GM18502 (cell line): Measurements from ENCODE around the gene PACS2.
A peak's percentile ranks its signal among the peaks of the same experiment; 100 is the strongest.
"Not testable (repeated sequence)": the region's sequence is repeated elsewhere in the genome, so short reads cannot be mapped to it uniquely, and the experiment has no call there.

Experiments used
- ATAC-seq: cut with Tn5 transposase; IDR thresholded peaks from one replicate; pipeline ENCODE4 v1.9.1; 2021; ENCODE audit warnings: mild to moderate bottlenecking; ENCODE audit not compliant: unreplicated experiment, poor library complexity

The PACS2 gene

DNA sequence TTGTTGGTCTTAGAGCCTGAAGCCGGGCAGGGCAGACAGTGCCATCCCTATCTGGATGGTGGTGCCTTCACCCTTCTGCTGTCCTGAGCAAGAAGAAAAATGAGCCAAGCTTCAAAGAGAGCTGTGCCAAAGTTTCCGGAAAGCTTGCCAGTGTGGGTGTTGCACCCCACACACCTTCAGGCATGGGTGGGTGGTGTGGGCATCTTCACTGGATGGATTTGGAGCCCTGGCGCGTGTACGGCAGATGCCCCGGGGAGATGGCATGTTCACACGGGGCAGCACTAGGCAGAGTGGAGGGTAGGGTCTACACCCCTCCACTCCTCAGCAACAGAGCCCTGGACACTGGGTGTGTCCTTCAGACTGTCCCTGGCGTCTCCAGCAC, 33.0 kb downstream of the PACS2 start:
- no peak for ATAC-seq

DNA sequence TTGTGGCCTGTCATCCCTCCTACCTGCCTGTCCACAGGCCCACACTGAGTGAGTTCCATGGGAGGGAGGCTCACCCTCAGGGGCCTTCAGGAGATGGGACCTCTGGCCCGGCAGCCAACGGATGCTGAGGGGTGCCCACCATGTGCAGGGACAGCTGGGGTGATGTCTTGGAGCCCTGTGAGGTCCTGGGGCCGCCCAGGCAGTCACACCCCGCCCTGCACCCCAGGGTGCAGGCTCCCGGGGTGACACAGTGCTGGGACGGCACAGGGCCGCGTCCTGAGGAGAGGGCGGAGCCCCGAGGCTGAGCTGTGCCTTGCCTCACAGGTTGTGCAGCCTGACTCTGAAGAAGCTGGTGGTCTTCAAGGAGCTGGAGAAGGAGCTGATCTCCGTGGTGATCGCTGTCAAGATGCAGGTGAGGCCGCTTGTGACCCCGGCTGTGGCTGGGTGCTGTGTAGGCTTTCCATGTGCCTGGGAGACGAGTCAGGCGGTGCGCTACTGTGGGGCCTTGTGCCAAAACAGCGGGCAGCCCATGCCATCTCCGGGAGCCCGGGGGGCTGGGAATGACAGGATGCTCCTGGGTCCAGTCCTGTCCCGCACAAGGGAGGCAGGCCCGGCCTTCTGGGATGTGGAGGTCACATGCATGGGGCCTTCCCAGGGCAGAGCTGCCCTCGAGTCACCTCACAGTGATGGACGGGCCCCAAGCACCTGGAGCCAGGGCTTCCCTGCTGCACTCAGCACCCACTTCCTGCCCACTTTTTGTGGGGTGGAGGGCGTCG, 33.8 kb downstream of the PACS2 start:
- ATAC-seq: no peak

DNA sequence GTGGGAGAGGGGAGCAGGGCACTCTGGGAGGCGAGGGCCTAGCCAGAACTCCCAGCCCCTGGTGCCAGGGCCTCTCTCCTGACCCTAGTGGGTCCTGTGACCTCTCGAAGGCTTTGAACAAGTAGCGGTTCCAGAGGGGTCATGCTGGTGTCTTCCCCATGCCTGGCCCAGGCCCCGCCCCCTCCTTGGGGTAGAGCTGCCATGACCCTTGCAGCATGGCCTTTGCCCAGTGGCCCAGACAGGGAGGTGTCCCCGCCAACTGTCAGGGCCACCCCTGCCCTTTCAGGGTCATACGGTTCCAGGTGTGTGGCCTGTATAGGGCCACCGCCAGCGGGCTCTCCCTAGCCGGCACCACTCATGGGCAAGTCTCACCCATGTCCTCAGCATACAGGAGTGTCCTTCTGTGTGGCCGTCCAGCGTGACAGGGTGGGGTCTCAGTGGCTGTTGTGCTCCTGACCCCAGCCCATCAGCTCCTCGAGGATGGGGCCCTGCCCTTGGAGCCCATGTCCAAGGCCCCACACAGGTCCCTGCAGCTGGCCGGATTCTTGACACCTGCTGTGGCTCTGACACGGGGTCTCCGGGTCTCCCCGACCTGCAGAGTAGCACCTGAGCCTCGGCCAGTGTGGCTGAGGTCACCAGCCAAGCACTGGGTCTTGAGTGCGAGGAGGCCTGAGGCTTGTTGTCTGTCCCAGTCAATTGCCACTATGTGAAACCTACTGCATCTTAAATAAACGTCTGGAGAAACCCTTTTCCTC, 34.6 kb downstream of the PACS2 start:
- no peak for ATAC-seq

DNA sequence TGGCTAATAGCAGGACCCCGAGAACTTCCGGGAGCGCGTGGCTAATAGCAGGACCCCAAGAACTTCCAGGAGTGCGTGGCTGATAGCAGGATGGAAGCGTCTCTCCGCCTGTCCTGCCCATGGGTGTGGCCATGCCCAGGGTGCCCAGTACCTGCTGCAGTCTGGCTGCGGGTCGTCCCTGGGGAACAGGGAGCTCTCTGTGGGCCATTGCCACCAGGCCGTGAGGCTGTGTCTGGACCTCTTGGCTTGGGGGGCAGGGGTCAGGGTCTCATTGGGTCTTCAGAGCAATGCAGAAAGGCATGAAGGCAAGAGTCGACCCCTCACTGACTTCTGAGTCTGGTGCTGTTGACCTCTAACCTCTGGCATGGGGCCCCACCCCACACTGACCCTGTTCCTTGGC, 35.4 kb downstream of the PACS2 start:
- ATAC-seq: no peak

DNA sequence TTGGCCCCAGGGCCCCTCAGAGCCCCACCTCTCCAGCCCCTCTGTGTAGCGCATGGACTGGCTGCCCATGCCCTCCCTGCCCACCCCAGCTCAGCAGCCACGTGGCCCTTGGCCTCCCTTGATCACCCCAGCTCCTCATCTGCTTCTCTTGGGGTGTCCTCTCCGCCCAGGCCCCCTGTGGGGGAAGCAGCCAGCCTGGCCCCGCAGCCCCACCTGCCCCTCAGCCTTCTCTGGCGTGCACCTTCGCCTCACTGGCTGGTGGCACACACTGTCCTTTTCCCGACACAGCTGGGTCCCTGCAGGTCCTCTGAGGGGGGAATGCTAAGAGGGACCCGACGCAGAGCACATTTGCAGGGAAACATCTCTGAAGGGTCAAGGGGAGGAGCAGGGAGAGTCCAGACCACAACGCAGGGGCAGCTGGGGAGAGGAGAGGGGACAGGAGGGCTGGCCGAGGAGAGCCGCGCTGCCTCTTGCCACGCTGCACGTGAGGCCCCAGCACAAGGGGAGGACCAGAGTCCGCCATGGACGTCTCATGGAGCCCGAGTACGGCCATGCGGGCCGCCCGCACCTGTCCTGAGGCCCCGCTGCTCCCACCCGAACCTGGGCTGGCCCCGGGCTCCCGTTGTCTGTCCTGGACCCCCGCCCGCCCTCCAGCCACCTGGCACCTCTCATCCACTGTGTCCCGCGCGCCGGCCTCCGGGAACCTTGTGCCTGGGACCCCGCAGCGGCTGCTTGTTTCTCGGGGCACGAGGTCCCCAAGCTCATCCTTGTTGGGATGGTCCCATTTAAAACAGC, 36.1 kb downstream of the PACS2 start:
- no peak for ATAC-seq

DNA sequence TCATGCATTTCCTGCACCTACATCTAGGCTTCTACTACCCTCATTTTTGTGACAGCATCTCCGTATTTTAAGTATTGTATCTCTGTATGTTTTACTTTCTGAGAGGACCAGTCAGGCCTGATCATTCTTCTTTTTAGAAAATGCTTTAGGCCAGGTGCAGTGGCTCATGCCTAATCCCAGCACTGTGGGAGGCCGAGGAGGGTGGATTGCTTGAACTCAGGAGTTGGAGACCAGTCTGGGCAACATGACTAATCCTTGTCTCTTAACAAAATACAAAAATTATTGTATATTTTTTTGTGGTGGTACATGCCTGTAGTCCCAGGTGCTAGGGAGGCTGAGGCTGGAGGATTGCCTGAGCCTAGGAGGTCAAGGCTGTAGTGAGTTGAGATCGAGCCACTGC, 36.9 kb downstream of the PACS2 start:
- no peak for ATAC-seq

DNA sequence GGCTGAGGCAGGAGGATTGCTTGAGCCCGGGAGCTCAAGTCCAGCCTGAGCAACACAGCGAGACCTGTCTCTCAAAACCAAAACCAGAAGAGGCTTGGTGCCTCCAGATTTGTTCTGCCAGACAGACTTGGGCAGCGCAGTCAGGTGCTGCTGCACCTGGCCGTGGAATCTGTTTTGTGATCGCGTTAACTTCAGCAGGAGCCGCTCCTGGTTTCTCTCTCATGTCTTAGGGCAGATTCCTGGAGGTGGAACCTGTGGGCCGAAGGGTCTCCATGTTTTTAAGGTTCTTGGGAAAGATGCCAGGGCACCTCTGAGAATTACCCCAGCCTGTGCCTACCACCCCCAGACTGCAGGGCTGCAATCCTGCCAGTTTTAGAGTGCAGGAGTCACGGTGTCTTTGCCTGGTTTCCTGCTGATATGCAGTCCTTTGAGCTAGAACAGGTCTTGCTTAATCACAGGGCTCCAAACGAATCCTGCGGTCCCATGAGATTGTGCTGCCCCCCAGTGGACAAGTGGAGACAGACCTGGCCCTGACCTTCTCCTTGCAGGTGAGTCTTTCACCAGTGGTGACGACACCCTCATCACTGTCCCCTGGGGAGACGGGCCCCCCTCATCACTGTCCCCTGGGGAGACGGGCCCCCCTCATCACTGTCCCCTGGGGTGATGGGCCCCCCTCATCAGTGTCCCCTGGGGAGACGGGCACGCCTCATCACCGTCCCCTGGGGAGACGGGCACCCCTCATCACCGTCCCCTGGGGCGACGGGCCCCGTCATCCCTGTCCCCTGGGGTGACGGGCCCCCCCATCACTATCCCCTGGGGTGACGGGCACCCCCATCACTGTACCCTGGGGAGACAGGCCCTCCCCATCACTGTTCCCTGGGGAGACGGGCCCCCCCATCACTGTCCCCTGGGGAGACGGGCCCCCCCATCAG, 37.6 kb downstream of the PACS2 start:
- peak; percentile 59 for ATAC-seq

DNA sequence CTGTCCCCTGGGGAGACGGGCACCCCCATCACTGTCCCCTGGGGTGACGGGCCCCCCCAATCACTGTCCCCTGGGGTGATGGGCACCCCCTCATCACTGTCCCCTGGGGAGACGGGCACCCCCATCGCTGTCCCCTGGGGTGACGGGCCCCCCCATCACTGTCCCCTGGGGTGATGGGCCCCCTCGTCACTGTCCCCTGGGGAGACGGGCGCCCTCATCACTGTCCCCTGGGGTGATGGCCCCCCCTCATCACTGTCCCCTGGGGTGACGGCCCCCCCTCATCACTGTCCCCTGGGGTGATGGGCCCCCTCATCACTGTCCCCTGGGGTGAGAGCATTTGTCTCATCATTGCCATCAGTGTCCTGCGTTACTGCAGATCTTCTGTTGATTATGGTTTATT, 38.6 kb downstream of the PACS2 start:
- no peak for ATAC-seq

DNA sequence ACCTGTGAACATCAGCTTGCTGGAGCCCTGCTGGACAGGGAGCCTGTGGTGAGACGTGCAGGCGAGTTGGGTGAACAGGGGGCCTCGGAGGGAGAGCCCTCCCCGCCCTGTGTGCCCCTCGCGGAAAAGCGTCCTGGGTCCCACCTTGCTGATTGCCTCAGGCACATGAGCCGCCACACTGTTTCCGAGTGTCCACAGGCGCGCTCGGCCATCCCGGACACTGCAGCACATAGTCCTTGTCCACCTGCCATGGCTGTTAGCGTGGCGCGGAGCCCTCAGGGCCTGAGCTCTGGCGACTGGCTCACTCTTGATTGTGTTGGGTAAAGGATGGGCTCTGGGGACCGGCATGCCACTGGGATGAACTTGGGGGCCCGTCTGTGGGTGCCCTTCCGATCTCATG, 40.0 kb downstream of the PACS2 start:
- ATAC-seq: no peak

DNA sequence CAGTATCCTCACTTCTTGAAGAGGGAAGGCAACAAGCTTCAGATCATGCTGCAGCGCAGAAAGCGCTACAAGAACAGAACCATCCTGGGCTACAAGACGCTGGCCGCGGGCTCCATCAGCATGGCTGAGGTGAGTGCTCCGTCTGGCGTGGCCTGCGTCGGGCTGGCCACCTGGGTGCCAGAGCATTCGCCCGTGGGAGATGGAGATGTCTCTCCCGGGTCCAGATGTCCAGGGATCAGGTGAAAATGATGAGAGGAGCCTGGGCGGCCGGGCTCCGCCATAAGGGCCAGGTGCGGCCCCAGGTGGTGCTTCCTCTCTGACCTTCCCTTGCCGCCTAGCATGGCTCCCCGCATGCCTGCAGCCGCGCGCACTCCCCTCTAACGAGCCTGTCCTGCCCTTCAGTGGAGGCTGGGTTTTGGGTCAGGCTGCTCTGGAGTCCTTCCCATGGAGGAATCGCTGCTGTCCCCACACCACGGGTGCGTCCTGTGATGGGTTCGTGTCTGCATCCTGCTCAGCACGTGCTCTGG, 40.6 kb downstream of the PACS2 start:
- no peak for ATAC-seq

DNA sequence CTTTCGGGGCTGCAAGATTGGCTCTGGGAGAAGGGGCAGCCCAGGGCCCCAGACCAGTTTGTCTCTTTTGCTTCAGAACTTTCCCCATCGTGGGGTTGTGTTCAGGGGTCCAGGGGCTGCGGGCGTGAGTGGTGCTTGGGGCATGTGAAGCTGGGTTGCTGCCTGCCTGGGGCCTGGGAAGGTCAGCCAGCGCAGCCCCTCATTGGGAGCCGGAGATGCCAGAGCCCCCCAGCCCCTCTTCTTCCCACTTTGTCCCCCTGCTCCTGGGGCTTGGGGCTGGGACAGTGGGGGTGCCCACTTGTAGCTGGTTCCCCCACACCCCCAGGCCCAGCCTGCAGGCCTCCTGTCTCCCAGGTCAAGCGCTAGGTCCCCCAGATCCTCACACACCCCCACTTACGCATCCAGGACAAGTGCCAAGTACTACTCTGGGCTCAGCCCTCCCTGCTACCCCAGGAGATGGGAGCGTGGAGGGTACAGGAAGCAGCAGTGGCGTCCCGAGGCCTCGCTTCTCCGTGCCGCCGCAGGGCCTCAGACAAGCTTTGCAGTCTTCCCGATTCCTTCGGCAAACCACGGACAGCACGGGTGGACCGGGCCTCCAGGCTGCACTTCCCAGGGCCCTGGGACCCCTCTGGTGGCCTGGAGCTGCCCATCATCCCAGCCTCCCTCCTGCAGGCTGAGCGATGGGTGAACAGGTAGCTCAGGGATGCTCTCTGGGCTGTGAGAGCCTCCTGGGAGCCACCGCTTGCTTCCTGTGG, 41.5 kb downstream of the PACS2 start:
- no peak for ATAC-seq

DNA sequence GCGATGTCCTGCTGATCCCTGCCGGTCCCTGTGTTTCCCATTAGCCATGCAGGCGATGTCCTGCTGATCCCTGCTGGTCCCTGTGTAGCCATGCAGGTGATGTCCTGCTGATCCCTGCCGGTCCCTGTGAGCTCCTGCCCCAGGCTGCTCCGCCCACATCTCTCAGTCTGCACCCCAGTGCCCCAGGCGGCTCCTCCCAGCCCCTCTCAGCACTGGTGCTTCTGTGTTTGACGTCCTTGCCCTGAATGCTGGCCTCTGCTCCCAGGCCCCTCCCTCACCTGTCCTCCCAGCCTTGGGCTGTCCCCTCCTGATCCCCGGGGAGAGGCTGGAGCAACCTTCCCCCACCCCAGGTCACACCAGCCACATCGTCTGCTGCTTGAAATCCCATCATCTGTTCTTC, 42.4 kb downstream of the PACS2 start:
- ATAC-seq: no peak

DNA sequence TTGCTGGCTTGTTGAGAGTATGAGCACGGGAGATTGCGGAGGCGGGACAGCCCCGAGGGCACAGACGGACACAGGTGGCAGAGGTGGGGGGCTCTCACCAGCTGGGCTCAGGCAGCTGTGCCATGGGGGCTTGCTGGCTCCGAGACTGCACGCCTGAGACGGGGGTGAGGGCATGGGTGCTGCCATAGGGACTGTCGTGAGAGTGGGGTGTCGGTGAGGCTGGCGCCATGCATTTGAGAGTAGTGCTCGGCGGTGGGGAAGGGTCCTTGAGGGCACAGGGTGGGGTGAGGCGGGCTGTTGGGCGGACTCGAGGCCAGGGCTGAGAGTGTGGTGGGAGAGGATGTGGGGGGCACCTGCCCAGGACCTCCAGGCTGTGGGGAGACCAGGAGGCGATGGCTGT, 43.1 kb downstream of the PACS2 start:
- ATAC-seq: no peak

DNA sequence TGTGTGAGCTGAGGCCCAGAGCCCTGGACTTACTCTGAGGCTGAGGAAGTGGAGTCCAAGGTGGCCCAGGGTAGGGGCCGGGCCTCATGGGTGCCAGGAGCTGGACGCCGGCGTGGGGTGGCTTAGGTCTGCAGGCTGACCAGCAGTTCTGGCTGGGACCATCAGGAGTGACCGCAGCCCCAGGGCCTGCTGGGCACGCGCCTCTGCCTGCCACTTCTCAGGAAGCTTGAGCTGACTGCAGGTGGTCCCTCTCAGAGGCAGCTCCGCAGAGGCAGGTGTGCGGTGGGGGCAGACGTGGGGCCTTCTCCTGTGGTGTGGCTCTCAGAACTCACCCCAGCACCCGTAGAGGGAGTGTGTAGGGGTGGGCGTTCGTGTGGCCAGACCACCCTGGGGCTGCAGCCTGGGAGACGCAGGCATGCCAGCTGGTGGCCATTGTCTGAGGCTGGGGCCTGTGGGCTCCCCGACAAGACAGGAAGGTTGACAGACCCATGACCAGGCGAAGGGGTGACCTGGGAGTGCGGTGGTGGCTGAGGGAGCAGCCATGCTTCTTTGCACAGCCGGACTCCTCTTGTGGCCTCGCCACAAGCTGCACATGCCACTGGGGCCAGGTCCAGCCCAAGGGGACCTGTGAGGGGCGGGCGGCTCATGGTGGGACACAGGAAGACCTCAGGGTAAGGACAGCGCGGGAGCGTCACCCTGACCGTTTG, 43.7 kb downstream of the PACS2 start:
- ATAC-seq: no peak

DNA sequence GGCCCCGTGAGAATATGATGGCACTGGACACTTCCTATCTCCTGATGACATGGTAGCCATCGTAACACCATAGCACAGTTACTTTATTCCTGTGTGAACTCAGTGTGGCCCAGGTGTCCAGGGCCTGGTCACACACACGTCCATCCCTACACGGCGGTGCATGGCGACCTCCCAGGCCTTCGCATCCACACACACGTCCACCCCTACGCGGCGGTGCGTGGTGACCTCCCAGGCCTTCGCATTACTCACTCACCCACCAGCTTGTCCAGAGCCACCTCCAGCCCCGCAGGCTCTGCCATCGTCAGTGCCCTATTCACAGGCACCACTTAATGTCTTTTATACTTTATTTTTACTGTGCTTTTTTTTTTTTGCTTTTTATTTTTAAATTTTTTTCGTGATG, 44.4 kb downstream of the PACS2 start:
- ATAC-seq: no peak

DNA sequence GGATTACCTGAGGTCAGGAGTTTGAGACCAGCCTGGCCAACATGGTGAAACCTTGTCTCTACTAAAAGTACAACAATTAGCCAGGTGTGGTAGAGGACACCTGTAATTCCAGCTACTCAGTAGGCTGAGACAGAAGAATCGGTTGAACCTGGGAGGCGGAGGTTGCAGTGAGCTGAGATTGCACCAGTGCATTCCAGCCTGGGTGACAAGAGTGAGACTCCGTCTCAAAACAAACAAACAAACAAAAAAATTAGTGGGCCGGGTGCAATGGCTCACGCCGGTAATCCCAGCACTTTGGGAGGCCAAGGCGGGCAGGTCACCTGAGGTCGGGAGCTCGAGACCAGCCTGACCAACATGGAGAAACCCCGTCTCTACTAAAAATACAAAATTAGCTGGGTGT, 46.9 kb downstream of the PACS2 start:
- not testable (repeated sequence) for ATAC-seq

DNA sequence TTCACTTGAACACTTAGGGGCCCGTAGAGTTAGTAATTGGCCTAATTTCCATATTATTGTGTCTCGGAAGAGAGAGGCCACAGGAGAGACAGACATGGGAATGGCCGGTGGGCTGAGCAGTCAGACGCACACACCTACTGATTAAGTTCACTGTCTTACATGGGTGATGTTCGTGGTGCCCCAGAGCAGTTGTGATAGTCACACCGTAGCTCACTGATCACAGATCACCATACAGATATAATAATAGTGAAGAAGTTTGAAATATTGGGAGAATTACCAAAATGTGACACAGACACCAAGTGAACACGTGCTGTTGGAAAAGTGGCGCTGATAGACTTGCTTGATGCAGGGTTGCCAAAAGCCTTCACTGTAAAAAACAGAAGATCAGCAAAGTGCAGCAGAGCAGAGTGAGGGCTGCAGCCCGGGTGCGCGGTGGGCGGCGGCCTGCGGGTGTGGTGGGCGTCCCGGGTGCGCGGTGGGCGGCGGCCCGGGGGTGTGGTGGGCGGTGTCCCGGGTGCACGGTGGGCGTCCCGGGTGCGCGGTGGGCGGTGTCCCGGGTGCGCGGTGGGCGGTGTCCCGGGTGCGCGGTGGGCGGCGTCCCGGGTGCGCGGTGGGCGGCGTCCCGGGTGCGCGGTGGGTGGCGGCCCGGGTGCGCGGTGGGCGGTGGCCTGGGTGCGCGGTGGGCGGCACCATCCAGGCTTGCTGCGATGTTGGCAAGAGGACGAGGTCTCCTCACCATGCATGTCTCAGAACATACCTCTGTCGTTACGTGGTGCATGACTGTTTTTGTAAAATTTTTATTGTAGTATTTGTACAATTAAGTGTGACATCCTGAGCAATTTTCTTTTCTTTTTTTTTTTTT, 49.5 kb downstream of the PACS2 start:
- ATAC-seq: no peak

DNA sequence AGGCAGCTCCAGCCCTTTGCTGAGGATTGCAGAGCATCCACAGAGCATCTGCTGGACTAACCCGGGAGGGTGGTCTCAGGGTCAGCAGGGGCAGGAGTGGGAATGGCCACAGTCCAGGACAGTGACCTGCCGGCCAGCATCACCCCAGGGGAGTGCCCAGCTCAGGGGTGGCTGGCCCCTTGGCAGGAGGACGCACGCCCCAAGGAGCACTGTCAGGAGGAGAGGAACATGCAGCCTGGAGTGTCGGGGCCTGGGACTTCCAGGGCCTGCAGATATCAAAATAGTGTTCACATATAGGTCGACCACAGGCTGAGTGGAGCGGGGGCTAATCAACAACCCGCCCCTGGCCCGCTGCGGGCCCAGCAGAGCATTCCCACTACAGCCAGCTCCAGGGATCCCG, 50.6 kb downstream of the PACS2 start:
- ATAC-seq: no peak
